Activated CD8-positive, alpha-beta memory T cell treated with anti-CD3 and anti-CD28 coated beads, Interleukin-2, amount 50 U/mL, for 4 hours (primary cell): ENCODE data around the gene FNTB.
"Not testable (repeated sequence)": the region's sequence is repeated elsewhere in the genome, so short reads cannot be mapped to it uniquely, and the experiment has no call there.

ENCODE experiments used
- DNase-seq: peaks from one replicate; pipeline ENCODE4 v3.0.0-alpha.2; 2020

The FNTB gene

GRCh38 chr14:65019944-65020566 lies 33.4 kb downstream of the FNTB start:
- no peak for DNase-seq

DNA sequence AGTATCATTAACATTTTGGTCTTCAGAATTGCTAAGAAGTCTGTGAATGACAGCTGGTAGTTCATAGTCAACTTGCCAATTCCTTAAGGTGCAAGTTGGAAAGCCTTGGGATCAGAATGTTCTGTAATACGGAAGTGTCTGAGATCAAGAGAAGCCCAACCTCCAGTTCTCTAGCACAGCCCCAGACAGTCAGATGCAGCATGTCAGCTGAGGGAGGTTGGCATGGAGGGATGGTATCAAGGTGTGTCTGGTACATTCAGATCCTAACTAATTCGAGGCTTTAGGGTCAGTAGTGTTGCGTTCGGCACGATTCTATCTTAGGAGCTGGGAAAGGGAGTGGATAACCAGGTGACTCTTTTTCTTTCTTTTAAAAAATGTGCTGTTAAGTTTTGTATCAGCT lies 38.3 kb downstream of the FNTB start:
- no peak for DNase-seq

DNA sequence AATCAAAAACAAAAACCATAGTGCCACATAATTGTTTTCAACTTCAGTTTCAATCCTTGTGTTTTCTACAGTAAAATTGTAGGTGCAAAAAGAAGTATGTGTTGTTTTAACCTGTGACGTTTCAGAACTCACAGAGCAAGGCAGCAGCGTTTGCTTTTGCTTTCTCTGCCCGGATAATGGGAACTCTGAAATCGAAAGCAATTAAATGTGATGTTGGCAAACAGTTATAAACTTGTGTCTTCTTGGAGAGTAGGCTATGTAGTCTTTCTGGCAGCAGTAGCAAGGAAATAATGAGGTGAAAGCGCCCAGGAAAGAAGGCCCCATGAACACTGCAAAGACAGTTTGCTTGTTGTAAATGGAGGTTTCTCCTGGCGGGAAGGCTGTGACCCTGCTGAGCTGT lies 39.1 kb downstream of the FNTB start:
- no peak for DNase-seq

DNA sequence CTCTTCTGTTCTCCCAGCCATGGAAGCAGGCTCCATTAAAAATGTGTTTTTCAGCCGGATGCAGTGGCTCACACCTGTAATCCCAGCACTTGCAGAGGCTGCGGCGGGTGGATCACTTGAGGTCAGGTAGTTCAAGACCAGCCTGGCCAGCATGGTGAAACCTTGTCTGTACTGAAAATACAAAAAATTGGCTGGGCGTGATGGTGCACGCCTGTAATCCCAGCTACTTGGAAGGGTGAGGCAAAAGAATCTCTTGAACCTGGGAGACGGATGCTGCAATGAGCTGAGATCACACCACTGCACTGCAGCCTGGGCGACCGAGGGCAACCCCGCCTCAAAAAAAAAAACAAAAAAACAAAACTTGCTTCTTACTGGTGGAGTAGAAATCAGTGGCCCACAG lies 39.8 kb downstream of the FNTB start:
- DNase-seq: no peak

DNA sequence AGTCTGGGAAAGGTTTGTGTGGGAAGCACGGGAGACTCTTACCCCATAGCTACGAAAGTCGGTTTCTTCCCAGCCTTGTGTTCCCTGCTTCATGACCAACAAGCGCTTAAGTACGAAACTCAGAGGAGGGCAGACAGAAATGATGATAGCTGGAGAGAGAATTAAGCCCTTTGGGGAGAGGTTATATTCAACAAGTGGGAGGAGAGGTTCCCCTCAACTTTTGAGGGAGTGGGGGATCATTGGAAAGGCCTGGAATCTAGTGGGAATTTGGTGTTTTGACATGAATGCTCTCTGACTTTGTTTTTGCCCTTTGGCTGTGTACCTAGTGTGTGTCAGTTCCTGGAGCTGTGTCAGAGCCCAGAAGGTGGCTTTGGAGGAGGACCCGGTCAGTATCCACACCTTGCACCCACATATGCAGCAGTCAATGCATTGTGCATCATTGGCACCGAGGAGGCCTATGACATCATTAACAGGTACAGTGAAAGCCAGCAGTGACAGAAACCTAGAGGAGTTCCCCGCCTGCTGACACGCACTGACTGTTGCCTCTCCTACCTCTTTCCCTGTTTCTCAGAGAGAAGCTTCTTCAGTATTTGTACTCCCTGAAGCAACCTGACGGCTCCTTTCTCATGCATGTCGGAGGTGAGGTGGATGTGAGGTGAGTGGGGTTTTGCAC lies 40.6 kb downstream of the FNTB start:
- no peak for DNase-seq

DNA sequence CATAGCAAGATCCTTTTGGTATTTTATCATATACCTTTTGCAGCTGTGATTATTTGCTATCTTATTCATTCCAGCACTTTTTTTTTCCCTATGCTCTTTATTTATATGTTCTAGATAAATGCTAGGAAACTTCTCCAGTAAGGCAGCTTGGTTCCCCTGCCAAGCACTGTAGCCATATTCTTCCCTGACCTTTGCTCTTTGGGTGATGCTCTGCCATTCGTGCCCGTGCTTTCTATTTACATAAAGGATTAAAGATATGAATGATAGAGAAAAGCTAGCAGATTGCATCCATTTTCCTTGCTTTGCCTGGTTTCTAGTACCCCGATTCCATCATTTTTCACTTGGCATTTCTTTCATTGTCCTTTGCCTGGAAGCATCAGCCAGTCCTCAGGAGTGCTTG lies 42.2 kb downstream of the FNTB start:
- no peak for DNase-seq

DNA sequence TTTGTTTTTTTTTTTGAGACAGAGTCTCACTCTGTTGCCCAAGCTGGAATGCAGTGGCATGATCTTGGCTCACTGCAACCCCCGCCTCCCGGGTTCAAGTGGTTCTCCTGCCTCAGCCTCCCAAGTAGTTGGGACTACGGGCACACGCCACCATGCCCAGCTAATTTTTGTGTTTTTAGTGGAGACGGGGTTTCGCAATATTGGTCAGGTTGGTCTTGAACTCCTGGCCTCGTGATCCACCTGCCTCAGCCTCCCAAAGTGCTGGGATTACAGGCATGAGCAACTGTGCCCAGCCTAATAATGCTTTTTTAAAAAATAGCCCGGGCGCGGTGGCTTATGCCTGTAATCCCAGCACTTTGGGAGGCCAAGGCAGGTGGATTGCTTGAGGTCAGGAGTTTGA lies 44.6 kb downstream of the FNTB start:
- not testable (repeated sequence) for DNase-seq

GRCh38 chr14:65032319-65032718 lies 45.6 kb downstream of the FNTB start:
- no peak for DNase-seq

DNA sequence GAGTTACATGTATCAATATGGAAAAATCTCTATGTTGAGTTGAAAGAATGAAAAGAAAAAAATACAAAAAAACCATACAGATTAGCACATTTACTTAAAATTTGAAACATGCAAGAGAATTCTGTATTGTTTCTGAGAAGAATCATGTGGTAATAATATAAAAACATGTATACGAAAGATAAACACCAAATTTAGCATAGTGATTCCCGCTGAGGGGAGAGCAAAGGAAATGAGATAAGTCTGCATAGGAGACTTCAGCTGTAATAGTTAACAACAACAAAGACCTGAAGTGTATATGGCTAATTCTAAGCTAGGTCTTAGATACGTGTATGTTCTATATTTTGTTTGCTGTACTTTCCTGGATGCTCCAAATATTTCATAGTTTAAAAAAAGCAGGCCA lies 46.5 kb downstream of the FNTB start:
- no peak for DNase-seq

DNA sequence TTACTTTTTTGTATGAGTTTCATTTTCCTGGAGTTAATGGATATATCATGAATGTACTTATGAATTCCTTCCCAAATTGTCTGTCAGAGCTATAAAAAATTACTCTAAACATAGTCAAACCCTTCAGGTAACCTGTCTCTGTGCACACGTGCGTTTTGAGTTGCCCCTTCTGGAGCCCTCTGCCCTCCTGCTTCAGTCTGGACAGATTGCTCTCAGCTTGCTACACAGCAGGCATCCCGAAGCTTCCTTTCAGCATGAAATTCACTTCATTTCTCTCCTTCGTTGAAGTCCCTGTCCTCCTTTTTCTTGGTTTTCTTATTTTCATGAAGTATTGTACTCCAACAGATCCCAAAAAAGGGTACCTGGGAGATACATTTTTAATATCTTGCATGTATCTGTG lies 47.3 kb downstream of the FNTB start:
- DNase-seq: no peak

- no peak for DNase-seq
These were observed 48.4 kb downstream of the FNTB start for GRCh38 chr14:65035049-65035448.

GRCh38 chr14:65038966-65039365 lies 52.3 kb downstream of the FNTB start:
- no peak for DNase-seq

GRCh38 chr14:65040666-65041433 lies 54.2 kb downstream of the FNTB start:
- DNase-seq: no peak

- no peak for DNase-seq
These were observed 54.8 kb downstream of the FNTB start for GRCh38 chr14:65041434-65041915.

- no peak for DNase-seq
These were observed 55.6 kb downstream of the FNTB start for GRCh38 chr14:65042296-65042695.

- DNase-seq: no peak
These were observed 56.2 kb downstream of the FNTB start for GRCh38 chr14:65042731-65043372.

DNA sequence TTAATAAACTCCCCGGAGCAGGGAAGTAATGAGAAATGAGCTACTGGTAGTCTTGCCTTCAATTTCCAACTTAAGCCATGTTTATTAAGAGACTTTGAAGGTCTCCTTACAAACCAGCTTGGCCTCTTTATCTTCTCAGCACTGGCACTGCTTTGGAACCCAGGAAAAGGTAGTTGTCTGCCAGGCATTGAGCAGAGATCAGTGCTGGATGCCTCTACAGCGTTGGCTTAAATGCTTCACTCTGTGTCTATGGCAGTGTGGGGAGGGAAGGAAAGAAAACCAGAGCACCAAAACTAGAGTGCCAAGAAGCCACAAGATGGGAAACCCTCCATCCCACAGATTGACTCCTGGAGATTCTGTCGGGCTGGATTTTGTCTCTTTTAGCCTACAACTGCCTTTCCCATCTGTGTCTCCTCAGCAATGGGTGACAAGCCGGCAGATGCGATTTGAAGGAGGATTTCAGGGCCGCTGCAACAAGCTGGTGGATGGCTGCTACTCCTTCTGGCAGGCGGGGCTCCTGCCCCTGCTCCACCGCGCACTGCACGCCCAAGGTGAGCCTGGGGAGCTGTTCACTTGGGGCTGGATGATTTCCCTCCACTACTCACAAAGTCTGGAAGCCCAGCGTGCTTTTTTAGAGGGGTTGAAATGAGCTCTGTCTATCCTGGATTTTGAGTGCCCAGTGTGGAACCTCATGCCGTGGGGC lies 57.3 kb downstream of the FNTB start:
- DNase-seq: no peak

DNA sequence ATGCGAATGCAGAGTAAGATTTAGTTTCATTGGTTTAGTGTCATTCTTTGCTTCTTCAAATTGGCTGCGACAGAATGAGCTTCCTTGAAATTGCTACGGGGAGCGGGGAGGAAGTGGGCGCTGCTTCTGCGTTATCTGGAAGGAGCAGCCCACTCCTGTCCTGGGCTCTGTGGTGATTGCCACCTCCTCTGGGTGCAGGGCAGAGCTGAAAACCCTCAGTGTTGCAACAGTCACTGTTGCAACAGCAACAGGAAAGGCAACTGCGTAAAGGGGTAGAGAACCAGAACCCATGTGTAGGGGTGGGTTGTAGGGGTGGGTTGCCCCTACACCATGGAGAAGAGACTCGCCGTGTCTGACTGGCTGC lies 57.9 kb downstream of the FNTB start:
- DNase-seq: no peak

GRCh38 chr14:65045006-65045405 lies 58.3 kb downstream of the FNTB start:
- DNase-seq: no peak

GRCh38 chr14:65045709-65046108 lies 59.0 kb downstream of the FNTB start:
- no peak for DNase-seq

DNA sequence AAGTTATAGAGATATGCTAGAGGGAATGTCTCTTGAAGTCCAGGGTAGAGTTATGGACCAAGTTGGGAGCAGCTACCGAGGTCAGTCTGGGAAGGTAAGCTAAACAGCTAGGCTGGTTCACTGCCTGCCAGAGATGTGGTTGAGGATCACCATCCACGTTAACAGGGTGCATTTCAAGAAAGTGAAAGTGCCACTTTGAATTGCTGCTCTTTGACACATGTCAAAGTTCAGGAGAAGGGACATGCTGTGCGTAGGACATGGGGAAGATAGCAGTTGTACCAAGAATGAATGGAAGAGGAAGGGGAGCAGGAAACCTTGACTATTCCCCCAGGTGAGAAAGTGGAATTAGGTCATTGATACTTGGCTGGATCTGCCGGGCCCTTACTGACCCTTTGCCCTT lies 66.1 kb downstream of the FNTB start:
- no peak for DNase-seq

DNA sequence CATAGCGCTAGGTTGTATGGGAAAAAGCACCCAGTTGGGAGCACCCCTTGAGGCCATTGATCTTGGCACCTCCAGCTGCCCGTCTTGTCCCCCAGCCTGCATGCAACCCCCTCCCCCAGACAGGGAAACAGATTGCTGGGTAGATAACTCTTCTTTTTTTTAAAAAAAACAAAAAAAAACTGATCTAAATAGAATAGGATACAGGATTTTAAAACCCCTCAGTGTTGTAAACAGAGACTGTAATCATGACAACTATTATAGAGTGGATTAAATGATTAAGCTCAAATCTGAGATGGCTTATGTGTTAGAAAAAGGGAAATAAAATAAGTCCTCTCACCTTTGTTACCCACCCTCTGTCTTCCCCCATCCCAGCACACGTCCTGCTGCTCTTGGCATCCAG lies 66.8 kb downstream of the FNTB start:
- no peak for DNase-seq

DNA sequence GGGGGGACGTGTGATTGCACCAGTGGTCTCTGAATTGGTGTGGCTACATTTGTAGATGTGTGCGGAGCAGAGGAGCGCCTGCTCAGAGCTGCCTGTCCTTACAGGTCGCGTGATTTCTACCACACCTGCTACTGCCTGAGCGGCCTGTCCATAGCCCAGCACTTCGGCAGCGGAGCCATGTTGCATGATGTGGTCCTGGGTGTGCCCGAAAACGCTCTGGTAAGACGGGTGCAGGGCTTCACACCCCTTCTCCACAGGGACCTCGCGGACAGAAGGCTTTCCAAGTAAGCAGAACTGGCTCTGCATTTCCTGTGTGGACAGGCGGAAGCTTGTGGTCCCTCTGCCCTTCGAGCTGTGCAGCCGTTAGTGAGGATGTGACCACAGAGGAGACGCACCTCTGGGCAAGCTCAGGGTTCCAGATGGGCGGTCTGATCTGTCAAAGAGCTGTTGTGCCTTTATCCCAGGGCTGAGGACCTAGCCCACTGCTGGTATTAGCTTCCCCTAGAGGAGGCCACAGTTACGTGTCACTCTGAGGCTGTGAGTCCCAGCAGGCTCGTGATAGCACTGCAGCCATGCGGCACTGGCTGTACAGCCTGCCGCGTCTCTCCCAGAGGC lies 67.9 kb downstream of the FNTB start:
- DNase-seq: no peak
